ENCODE results near the gene NEUROD2. TPM values are rescaled to one million over a fixed set of nuclear protein-coding genes. Genes with fewer than 3 reads are reported as not detected.

Gene NEUROD2
- total RNA-seq, 2 donors from 2014 or later, result not detected

DNA sequence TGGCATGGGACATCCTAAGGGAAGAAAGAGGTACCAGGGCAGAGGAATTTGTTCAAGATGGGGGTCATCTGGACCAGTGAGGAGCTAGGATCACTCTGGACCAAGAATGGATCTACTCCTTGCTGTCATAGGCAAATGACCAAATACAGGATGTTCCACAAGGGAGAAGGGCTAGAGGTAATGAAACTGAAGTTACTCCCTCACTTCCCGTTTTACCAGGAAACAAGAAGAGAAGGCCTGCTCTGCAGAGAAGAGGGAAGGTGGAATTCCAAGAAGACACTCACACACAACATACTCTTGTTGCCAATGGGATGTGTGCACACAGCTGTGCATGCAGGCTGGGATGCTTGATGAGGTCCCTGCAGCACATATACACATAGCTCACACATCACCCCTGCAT, 38.6 kb downstream of the NEUROD2 start:
- Histone ChIP-seq H3K27me3 (no peaks in the 10 kb centered on the region), H3K36me3 (replicated peaks in 1 of 2; ENCODE audit: insufficient read depth in 1 of 2, low read depth in 2 of 2) (no peaks in the 10 kb centered on the region), H3K27ac (no peak overlapping the region), H3K4me3 (no peak overlapping the region), H3K9me3 (no peaks in the 10 kb centered on the region), H3K4me1 (peaks cover 8% of the 10 kb centered on the region)
- 69 to 85% methylated on average over 1 of the region's 1 CpG for WGBS, 2 donors
- DNase-seq, result no peak
- intact Hi-C loops (cut with DNase I), result no loop called here
- no peak for ATAC-seq
- TF ChIP-seq, protein P1, sequence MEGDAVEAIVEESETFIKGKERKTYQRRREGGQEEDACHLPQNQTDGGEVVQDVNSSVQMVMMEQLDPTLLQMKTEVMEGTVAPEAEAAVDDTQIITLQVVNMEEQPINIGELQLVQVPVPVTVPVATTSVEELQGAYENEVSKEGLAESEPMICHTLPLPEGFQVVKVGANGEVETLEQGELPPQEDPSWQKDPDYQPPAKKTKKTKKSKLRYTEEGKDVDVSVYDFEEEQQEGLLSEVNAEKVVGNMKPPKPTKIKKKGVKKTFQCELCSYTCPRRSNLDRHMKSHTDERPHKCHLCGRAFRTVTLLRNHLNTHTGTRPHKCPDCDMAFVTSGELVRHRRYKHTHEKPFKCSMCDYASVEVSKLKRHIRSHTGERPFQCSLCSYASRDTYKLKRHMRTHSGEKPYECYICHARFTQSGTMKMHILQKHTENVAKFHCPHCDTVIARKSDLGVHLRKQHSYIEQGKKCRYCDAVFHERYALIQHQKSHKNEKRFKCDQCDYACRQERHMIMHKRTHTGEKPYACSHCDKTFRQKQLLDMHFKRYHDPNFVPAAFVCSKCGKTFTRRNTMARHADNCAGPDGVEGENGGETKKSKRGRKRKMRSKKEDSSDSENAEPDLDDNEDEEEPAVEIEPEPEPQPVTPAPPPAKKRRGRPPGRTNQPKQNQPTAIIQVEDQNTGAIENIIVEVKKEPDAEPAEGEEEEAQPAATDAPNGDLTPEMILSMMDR (IDR thresholded peaks at IDR 0.05), result no peak

GRCh38 chr17:39568702-39569101, 39.0 kb downstream of the NEUROD2 start:
- TF ChIP-seq POLR2A (IDR thresholded peaks at IDR 0.05), result no peak
- TF ChIP-seq, protein P1 (IDR thresholded peaks at IDR 0.05), result no peak
- H3K27me3 ChIP-seq, result no peaks in the 10 kb centered on the region
- no peak overlapping the region for H3K4me3 ChIP-seq
- H3K4me1 ChIP-seq, result peaks cover 5% of the 10 kb centered on the region
- H3K27ac ChIP-seq, result no peak overlapping the region
- WGBS, 2 donors, result 83 to 85% methylated on average over 9 of the region's 9 CpGs
- DNase-seq (no peak), ATAC-seq (no peak)
- no peaks in the 10 kb centered on the region for H3K36me3 ChIP-seq (replicated peaks in 1 of 2; ENCODE audit: insufficient read depth in 1 of 2, low read depth in 2 of 2)
- no peaks in the 10 kb centered on the region for H3K9me3 ChIP-seq
- intact Hi-C loops (cut with DNase I), result no loop called here

- H3K36me3 ChIP-seq (replicated peaks in 1 of 2; ENCODE audit: insufficient read depth in 1 of 2, low read depth in 2 of 2), result no peaks in the 10 kb centered on the region
- no peaks in the 10 kb centered on the region for H3K27me3 ChIP-seq
- no peaks in the 10 kb centered on the region for H3K9me3 ChIP-seq
- intact Hi-C loops (cut with DNase I), result no loop called here
- H3K4me3 ChIP-seq, result no peak overlapping the region
- no peak for DNase-seq
- TF ChIP-seq, protein P1 (IDR thresholded peaks at IDR 0.05), result no peak
- TF ChIP-seq POLR2A (IDR thresholded peaks at IDR 0.05), result no peak
- H3K4me1 ChIP-seq, result no peaks in the 10 kb centered on the region
- H3K27ac ChIP-seq, result no peak overlapping the region
- WGBS, 2 donors, result 83 to 87% methylated on average over 11 of the region's 11 CpGs
- no peak for ATAC-seq
These were observed 41.4 kb downstream of the NEUROD2 start for GRCh38 chr17:39566094-39566850.

- TF ChIP-seq POLR2A (IDR thresholded peaks at IDR 0.05), result no peak
- TF ChIP-seq, protein P1 (IDR thresholded peaks at IDR 0.05), result no peak
- no peak overlapping the region for H3K27ac ChIP-seq
- no peaks in the 10 kb centered on the region for H3K27me3 ChIP-seq
- H3K4me1 ChIP-seq, result no peaks in the 10 kb centered on the region
- DNase-seq (no peak), ATAC-seq (no peak)
- no peaks in the 10 kb centered on the region for H3K9me3 ChIP-seq
- H3K36me3 ChIP-seq (replicated peaks in 1 of 2; ENCODE audit: insufficient read depth in 1 of 2, low read depth in 2 of 2), result no peaks in the 10 kb centered on the region
- H3K4me3 ChIP-seq, result no peak overlapping the region
- WGBS, 2 donors, result 71 to 77% methylated on average over 4 of the region's 4 CpGs
- intact Hi-C loops (cut with DNase I), result no loop called here
These were observed 43.4 kb downstream of the NEUROD2 start for GRCh38 chr17:39564211-39564848.

Measured in body of pancreas (tissue), 4 donors.